ENCODE measurements around the gene NOSTRIN. TPM values are rescaled to one million over a fixed set of nuclear protein-coding genes. Genes with fewer than 3 reads are reported as not detected.

The NOSTRIN gene
- total RNA-seq, 2 experiments from 2014 or later = not detected

DNA sequence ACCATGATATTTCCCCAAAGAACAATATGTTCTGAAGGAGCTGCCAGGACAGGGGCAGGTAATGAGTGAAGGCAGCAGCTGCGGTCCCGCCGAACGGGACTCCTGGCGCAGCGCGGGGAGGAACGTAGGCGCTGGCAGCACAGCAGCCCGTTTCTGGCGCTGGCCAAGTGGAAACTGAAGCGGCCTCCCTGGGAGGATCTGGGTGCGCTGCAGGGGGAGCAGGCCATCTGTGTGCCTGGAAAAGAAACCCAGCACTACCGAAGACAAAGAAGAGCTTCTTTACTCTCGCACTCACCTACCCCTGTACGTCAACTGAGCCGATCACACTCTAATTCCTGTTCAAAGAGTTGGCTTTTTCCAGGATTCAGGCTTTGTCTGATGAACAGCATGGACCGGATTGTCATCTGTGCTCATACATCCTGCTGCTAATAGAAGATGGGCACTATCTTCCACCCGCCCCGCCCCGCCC lies 110.5 kb downstream of the NOSTRIN start:
- ChIA-PET POLR2A (interaction anchor here (0.6 kb wide), 1 partner anchor 96 kb away, joined by 3 read pairs; no protein-coding TSS in a partner anchor), CTCF (ENCODE audit: unreplicated experiment) (no interaction called here)
- Histone ChIP-seq H3K4me3 (ENCODE audit: low read depth, low read length, poor library complexity, severe bottlenecking) (no peak overlapping the region), H3K4me2 (ENCODE audit: low read length) (no peak overlapping the region), H4K20me1 (ENCODE audit: insufficient read depth, low read length) (no peaks in the 10 kb centered on the region), H3K4me1 (ENCODE audit: insufficient read depth, low read length, poor library complexity, severe bottlenecking) (no peaks in the 10 kb centered on the region), H3K27ac (ENCODE audit: low read depth, low read length, poor library complexity, severe bottlenecking) (no peak overlapping the region), H3K9me2 (ENCODE audit: insufficient read depth, low read length) (no peaks in the 10 kb centered on the region), H2AFZ (ENCODE audit: low read length) (no peak overlapping the region), H3K79me2 (ENCODE audit: insufficient read depth, low read depth, low read length) (no peaks in the 10 kb centered on the region), H3K36me3 (ENCODE audit: insufficient read depth, low read length) (no peaks in the 10 kb centered on the region), H3K9me3 (ENCODE audit: low read length) (no peaks in the 10 kb centered on the region)
- no peak for TF ChIP-seq EZH2phosphoT487 (IDR thresholded peaks at IDR 0.05; ENCODE audit: borderline replicate concordance, low read depth, low read length)
- TF ChIP-seq, protein P1, sequence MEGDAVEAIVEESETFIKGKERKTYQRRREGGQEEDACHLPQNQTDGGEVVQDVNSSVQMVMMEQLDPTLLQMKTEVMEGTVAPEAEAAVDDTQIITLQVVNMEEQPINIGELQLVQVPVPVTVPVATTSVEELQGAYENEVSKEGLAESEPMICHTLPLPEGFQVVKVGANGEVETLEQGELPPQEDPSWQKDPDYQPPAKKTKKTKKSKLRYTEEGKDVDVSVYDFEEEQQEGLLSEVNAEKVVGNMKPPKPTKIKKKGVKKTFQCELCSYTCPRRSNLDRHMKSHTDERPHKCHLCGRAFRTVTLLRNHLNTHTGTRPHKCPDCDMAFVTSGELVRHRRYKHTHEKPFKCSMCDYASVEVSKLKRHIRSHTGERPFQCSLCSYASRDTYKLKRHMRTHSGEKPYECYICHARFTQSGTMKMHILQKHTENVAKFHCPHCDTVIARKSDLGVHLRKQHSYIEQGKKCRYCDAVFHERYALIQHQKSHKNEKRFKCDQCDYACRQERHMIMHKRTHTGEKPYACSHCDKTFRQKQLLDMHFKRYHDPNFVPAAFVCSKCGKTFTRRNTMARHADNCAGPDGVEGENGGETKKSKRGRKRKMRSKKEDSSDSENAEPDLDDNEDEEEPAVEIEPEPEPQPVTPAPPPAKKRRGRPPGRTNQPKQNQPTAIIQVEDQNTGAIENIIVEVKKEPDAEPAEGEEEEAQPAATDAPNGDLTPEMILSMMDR (conservative IDR thresholded peaks at IDR 0.05; ENCODE audit: low read length) = no peak
- no TSS peak for BruUV-seq (replicated peaks)
- intact Hi-C loops (cut with micrococcal nuclease; ENCODE audit: unreplicated experiment) = no loop called here
- no peak for DNase-seq (ENCODE audit: low spot score)

DNA sequence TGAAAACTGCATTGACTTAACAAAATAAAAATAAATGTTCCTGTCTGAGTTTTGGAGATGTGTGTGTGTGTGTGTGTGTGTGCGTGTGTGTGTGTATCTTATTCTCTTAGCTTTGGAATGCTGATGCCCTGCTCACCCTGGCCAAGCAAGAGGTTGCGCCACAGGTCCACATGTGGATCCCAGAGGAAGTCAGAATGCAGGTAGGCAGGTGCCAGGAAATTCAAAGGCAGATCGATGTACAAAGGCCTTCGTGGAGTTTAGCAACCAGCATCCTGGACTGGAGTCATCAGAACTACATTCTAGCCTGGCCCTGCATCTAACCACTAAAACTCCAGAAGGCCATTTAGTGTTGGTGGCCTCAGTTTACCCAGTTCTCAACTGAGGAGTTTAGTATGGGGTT lies 111.1 kb downstream of the NOSTRIN start:
- ChIA-PET POLR2A (interaction anchor here (0.6 kb wide), 1 partner anchor 97 kb away, joined by 3 read pairs; no protein-coding TSS in a partner anchor), CTCF (ENCODE audit: unreplicated experiment) (no interaction called here)
- H3K4me1 ChIP-seq (ENCODE audit: insufficient read depth, low read length, poor library complexity, severe bottlenecking) = no peaks in the 10 kb centered on the region
- no peaks in the 10 kb centered on the region for H3K9me3 ChIP-seq (ENCODE audit: low read length)
- no peak overlapping the region for H3K4me3 ChIP-seq (ENCODE audit: low read depth, low read length, poor library complexity, severe bottlenecking)
- intact Hi-C loops (cut with micrococcal nuclease; ENCODE audit: unreplicated experiment) = no loop called here
- no peak overlapping the region for H3K27ac ChIP-seq (ENCODE audit: low read depth, low read length, poor library complexity, severe bottlenecking)
- BruUV-seq (replicated peaks) = no TSS peak
- H3K9me2 ChIP-seq (ENCODE audit: insufficient read depth, low read length) = no peaks in the 10 kb centered on the region
- H2AFZ ChIP-seq (ENCODE audit: low read length) = no peak overlapping the region
- no peak for DNase-seq (ENCODE audit: low spot score)
- no peak for TF ChIP-seq EZH2phosphoT487 (IDR thresholded peaks at IDR 0.05; ENCODE audit: borderline replicate concordance, low read depth, low read length)
- TF ChIP-seq, protein P1 (conservative IDR thresholded peaks at IDR 0.05; ENCODE audit: low read length) = no peak
- no peaks in the 10 kb centered on the region for H4K20me1 ChIP-seq (ENCODE audit: insufficient read depth, low read length)
- H3K79me2 ChIP-seq (ENCODE audit: insufficient read depth, low read depth, low read length) = no peaks in the 10 kb centered on the region
- H3K36me3 ChIP-seq (ENCODE audit: insufficient read depth, low read length) = no peaks in the 10 kb centered on the region
- H3K4me2 ChIP-seq (ENCODE audit: low read length) = no peak overlapping the region

Other genes with a start within 250 kb of the NOSTRIN start
- gene SPC25, start 87.8 kb downstream of the NOSTRIN start, total RNA-seq (2014; rRNA removed; shearing (Covaris generic)) = 29.3 and 34.4 TPM in 2 replicates
- 50.3 and 53.1 TPM in 2 replicates for gene SPC25, start 87.8 kb downstream of the NOSTRIN start, total RNA-seq (2022)
- not detected in 2 replicates for gene G6PC2, start 98.7 kb downstream of the NOSTRIN start, total RNA-seq (2014; rRNA removed; shearing (Covaris generic))
- not detected in 2 replicates for gene G6PC2, start 98.7 kb downstream of the NOSTRIN start, total RNA-seq (2022)
- not detected in 2 replicates for gene ABCB11, start 228.7 kb downstream of the NOSTRIN start, total RNA-seq (2014; rRNA removed; shearing (Covaris generic))
- 0.04 TPM in 1 of 2 replicates, not detected in the other for gene ABCB11, start 228.7 kb downstream of the NOSTRIN start, total RNA-seq (2022)

Data from OCI-LY7 (cell line).